Measurements from ENCODE around the gene THOC2. TPM values are rescaled to one million over a fixed set of nuclear protein-coding genes. Genes with fewer than 3 reads are reported as not detected.

Gene THOC2
- total RNA-seq, 6 experiments from 2014 or later = 24.0 to 39.8 (median 29.6) TPM

DNA sequence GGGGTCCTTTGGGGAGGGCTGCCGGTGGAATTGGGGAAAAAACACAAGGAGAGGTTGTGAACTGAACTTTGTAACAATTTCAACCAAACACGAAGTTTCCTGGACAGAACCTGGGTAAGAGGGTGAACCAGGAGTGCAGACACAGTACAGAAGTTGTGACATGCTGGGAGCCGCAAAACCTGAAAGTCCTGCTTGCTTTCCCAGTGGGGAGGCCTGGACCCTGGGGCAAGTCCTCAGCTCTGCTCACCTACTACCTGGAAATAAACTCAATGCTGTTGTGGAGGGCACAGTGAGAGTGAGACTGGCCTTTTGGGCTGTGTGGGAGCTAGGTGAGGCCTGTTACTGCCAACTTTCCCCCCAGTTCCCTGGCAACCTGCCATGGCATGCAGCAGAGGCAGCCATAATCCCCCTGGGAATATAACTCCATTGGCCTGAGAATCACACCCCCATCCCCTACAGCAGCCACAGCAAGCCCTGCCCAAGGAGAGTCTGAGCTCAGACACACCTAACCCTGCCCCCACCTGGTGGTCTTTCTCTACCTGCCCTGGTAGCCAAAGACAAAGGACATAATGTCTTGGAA lies 162.8 kb downstream of the THOC2 start:
- no peak overlapping the region for H3K27ac ChIP-seq
- DNase-seq (no peak), ATAC-seq (no peak)
- no peaks in the 10 kb centered on the region for H3K36me3 ChIP-seq
- no peak overlapping the region for H3K4me3 ChIP-seq
- H3K4me1 ChIP-seq = no peaks in the 10 kb centered on the region
- intact Hi-C loops (cut with DNase I) = no loop called here
- H3K27me3 ChIP-seq = no peaks in the 10 kb centered on the region
- WGBS (ENCODE audit: insufficient coverage, low coverage, low lambda C conversion rate, missing lambda C conversion rate) = 37% methylated on average over 2 of the region's 3 CpGs
- TF ChIP-seq, protein P1, sequence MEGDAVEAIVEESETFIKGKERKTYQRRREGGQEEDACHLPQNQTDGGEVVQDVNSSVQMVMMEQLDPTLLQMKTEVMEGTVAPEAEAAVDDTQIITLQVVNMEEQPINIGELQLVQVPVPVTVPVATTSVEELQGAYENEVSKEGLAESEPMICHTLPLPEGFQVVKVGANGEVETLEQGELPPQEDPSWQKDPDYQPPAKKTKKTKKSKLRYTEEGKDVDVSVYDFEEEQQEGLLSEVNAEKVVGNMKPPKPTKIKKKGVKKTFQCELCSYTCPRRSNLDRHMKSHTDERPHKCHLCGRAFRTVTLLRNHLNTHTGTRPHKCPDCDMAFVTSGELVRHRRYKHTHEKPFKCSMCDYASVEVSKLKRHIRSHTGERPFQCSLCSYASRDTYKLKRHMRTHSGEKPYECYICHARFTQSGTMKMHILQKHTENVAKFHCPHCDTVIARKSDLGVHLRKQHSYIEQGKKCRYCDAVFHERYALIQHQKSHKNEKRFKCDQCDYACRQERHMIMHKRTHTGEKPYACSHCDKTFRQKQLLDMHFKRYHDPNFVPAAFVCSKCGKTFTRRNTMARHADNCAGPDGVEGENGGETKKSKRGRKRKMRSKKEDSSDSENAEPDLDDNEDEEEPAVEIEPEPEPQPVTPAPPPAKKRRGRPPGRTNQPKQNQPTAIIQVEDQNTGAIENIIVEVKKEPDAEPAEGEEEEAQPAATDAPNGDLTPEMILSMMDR (IDR thresholded peaks at IDR 0.05) = no peak
- no peak for TF ChIP-seq POLR2A (IDR thresholded peaks at IDR 0.05)
- no peaks in the 10 kb centered on the region for H3K9me3 ChIP-seq

DNA sequence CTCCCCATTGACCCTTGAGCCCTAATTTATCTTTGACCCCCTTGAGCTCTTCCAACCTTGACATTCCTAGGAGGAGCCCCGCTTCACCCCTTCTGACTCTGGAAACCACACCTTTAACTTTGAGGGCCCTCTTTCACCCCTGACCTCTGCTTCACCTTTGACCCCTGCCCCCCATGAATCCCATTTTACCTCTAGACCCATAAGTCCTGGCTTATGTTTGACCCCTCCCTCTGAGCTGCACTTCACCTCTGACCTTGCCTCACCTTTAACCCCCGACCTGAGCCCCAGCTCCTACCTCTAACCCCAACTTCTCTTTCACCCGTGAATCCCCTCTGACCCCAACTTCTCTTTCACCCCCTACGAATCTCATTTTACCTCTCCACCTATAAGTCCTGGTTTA lies 169.7 kb downstream of the THOC2 start:
- Histone ChIP-seq H3K36me3 (no peaks in the 10 kb centered on the region), H3K4me1 (no peaks in the 10 kb centered on the region), H3K27me3 (no peaks in the 10 kb centered on the region), H3K27ac (no peak overlapping the region), H3K4me3 (no peak overlapping the region), H3K9me3 (no peaks in the 10 kb centered on the region)
- ATAC-seq (no peak), DNase-seq (no peak)
- WGBS (ENCODE audit: insufficient coverage, low coverage, low lambda C conversion rate, missing lambda C conversion rate) = 82% methylated on average over 4 of the region's 4 CpGs
- intact Hi-C loops (cut with DNase I) = no loop called here
- TF ChIP-seq POLR2A (IDR thresholded peaks at IDR 0.05) = no peak

DNA sequence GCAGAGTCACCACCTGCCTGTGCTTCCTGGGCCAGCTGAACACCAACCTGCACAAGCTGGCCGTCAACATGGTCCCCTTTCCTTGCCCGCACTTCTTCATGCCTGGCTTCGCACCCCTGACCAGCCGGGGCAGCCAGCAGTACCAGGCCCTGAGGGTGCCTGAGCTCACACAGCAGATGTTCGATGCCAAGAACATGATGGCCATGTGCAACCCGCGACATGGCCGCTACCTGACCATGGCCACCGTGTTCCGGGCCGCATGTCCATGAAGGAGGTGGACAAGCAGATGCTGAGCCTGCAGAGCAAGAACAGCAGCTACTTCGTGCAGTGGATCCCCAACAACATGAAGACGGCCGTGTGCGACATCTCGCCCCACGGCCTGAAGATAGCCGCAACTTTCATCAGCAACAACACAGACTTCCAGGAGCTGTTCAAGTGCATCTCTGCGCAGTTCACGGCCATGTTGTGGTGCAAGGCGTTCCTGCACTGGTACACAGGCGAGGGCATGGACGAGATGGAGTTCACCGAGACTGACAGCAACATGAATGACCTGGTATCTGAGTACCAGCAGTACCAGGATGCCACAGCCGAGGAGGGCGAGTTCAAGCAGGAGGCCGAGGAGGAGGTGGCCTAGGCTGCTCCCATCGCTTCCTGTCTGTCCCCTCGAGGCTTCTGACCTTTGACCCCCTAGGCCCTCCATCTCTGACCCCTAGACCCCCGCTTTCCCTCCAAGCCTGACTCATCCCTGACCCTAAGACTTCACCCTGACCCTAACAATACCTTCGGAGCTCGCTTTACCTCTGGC lies 170.3 kb downstream of the THOC2 start:
- H3K36me3 ChIP-seq = no peaks in the 10 kb centered on the region
- 73% methylated on average over 6 of the region's 32 CpGs for WGBS (ENCODE audit: insufficient coverage, low coverage, low lambda C conversion rate, missing lambda C conversion rate)
- intact Hi-C loops (cut with DNase I) = no loop called here
- DNase-seq = no peak
- ATAC-seq = peak in 1 of 4 donors; percentile 18
- no peaks in the 10 kb centered on the region for H3K9me3 ChIP-seq
- H3K4me3 ChIP-seq = no peak overlapping the region
- H3K27ac ChIP-seq = no peak overlapping the region
- H3K27me3 ChIP-seq = no peaks in the 10 kb centered on the region
- TF ChIP-seq POLR2A (IDR thresholded peaks at IDR 0.05) = no peak
- TF ChIP-seq, protein P1 (IDR thresholded peaks at IDR 0.05) = no peak
- no peaks in the 10 kb centered on the region for H3K4me1 ChIP-seq

DNA sequence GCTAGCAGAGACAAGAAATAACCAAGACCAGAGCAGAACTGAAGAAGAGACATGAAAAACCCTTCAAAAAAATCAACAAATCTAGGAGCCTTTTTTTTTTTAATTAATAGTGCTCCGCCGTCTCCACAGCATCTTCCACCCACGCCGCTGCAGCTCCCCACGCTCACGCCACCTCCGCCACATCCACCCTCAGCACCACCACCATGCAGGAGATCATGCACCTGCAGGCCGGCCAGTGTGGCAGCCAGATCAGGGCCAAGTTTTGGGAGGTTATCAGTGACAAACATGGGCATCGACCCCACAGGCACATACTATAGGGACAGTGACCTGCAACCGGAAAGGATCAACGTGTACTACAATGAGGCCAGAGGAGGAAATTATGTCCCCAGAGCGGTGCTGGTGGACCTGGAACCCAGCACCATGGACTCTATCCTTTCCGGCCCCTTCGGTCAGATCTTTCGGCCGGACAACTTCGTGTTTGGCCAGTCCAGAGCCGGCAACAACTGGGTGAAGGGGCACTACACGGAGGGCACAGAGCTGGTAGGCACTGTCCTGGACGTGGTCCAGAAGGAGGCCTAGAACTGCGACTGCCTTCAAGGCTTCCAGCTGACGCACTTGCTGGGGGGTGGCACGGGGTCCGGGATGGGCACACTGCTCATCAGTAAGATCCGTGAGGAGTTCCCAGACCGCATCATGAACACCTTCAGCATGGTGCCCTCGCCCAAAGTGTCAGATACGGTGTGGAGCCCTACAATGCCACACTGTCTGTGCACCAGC lies 171.2 kb downstream of the THOC2 start:
- H3K36me3 ChIP-seq = no peaks in the 10 kb centered on the region
- ATAC-seq (no peak), DNase-seq (no peak)
- H3K4me1 ChIP-seq = no peaks in the 10 kb centered on the region
- H3K27me3 ChIP-seq = no peaks in the 10 kb centered on the region
- 83% methylated on average over 13 of the region's 28 CpGs for WGBS (ENCODE audit: insufficient coverage, low coverage, low lambda C conversion rate, missing lambda C conversion rate)
- no peak for TF ChIP-seq POLR2A (IDR thresholded peaks at IDR 0.05)
- TF ChIP-seq, protein P1 (IDR thresholded peaks at IDR 0.05) = no peak
- intact Hi-C loops (cut with DNase I) = no loop called here
- no peak overlapping the region for H3K4me3 ChIP-seq
- no peaks in the 10 kb centered on the region for H3K9me3 ChIP-seq
- H3K27ac ChIP-seq = no peak overlapping the region

DNA sequence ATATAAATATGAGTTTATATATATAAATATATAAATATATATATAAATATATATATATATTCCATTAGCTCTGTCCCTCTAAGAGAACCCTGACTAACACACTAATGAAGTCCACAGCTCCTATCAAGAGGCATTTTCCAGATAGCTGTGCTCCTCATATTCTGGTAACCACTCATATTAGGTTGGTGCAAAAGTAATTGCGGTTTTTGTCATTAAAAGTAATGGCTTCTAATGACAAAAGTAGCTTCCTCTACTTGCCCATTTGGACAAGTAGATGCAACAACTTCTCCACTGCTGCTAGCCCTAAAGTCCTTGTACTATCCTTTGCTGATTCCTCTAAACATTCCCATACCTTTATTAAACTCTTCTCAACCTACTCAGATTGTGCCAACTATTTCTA lies 182.0 kb downstream of the THOC2 start:
- Histone ChIP-seq H3K4me1 (no peaks in the 10 kb centered on the region), H3K27me3 (no peaks in the 10 kb centered on the region), H3K4me3 (no peak overlapping the region), H3K27ac (no peak overlapping the region), H3K9me3 (no peaks in the 10 kb centered on the region), H3K36me3 (no peaks in the 10 kb centered on the region)
- ATAC-seq = no peak
- intact Hi-C loops (cut with DNase I) = no loop called here
- TF ChIP-seq POLR2A (IDR thresholded peaks at IDR 0.05) = no peak
- TF ChIP-seq, protein P1 (IDR thresholded peaks at IDR 0.05) = no peak
- DNase-seq = no peak
- 46% methylated on average over 1 of the region's 1 CpG for WGBS (ENCODE audit: insufficient coverage, low coverage, low lambda C conversion rate, missing lambda C conversion rate)

All from right lobe of liver (tissue), 6 donors.